Panc1 (cell line): Measurements from ENCODE around the gene SHANK2. TPM values are rescaled to one million over a fixed set of nuclear protein-coding genes. Genes with fewer than 3 reads are reported as not detected.

Source experiments
- ATAC-seq: fragments of 200-7000 bp; cut with Tn5 transposase; 2 replicates; pipeline ENCODE4 v1.9.1; 2020; ENCODE audit warnings: mild to moderate bottlenecking, moderate library complexity
- BruUV-seq: library from RNA; stranded (reverse); fragments of 400-500 nt; replicated peaks from 2 replicates; lab custom pipeline; 2021; lab: Mats Ljungman, UMichigan
- CTCF ChIA-PET: fragments of 300-600 bp; sonication (Branson Sonifier 250); formaldehyde crosslinking; loops from one replicate; lab custom pipeline; 2022; ENCODE audit warnings: antibody characterized with exemption; lab: Charles Lee
- POLR2A ChIA-PET: fragments of 300-600 bp; sonication (Branson Sonifier 250); formaldehyde crosslinking; loops from one replicate; lab custom pipeline; 2022; ENCODE audit warnings: antibody characterized with exemption; lab: Charles Lee
- DNase-seq: peaks from one replicate; pipeline ENCODE4 v3.0.0-alpha.2; 2010; ENCODE audit warnings: low read depth, low spot score
- H3K27ac ChIP-seq: 2 replicates; pipeline ENCODE4 v1.5.1; 2011; ENCODE audit warnings: mild to moderate bottlenecking, low read length, inconsistent platforms
- H3K27me3 ChIP-seq: fragments of 200-500 bp; sonication (Bioruptor generic); 2 replicates; pipeline ENCODE4 v1.6.0; 2014; ENCODE audit warnings: low read length, inconsistent platforms; ENCODE audit not compliant: control insufficient read depth, insufficient read depth
- H3K36me3 ChIP-seq: fragments of 200-500 bp; sonication (Bioruptor generic); 2 replicates; pipeline ENCODE4 v1.5.1; 2014; ENCODE audit warnings: inconsistent platforms, mild to moderate bottlenecking, low read length, moderate library complexity; ENCODE audit not compliant: control insufficient read depth, insufficient read depth
- H3K4me1 ChIP-seq: 2 replicates; pipeline ENCODE4 v1.5.1; 2011; ENCODE audit warnings: inconsistent platforms, mild to moderate bottlenecking, low read length, moderate library complexity; ENCODE audit not compliant: control insufficient read depth, insufficient read depth
- H3K4me3 ChIP-seq, 2 experiments: 2 replicates each; pipeline ENCODE4 v1.5.1; 2011 to 2012; ENCODE audit warnings: low read depth in 2 of 2, low read length in 2 of 2, mild to moderate bottlenecking in 2 of 2, inconsistent platforms in 1 of 2, moderate library complexity in 1 of 2
- H3K9me3 ChIP-seq: fragments of 200-500 bp; sonication (Bioruptor generic); 2 replicates; pipeline ENCODE4 v1.5.1; 2014; ENCODE audit warnings: low read depth, mild to moderate bottlenecking, inconsistent platforms, low read length, moderate library complexity; ENCODE audit not compliant: control insufficient read depth, insufficient read depth
- CTCF ChIP-seq: fragments of 450-650 bp; IDR thresholded peaks from 2 replicates; pipeline ENCODE4 v1.5.1; 2017; ENCODE audit warnings: mild to moderate bottlenecking
- POLR2AphosphoS5 ChIP-seq: IDR thresholded peaks from 2 replicates; pipeline ENCODE4 v1.6.1; 2012; ENCODE audit warnings: mild to moderate bottlenecking, low read depth, low read length, moderate library complexity
- SIN3A ChIP-seq: IDR thresholded peaks from 2 replicates; pipeline ENCODE4 v1.6.1; 2012; ENCODE audit warnings: low read depth, mild to moderate bottlenecking, low read length, moderate library complexity, borderline replicate concordance; ENCODE audit not compliant: insufficient read depth
- TCF7L2 ChIP-seq: IDR thresholded peaks from 2 replicates; pipeline ENCODE4 v1.6.1; 2011; ENCODE audit warnings: mild to moderate bottlenecking, low read depth, low read length, inconsistent platforms
- in situ Hi-C: cut with HindIII; loops from 2 replicates; pipeline ENCODE4 v1.10.0; 2016; ENCODE audit warnings: low sequenced_read_pairs, low pct_unique_long_range_greater_than_20kb
- intact Hi-C: fragments of 100-400 bp; cut with micrococcal nuclease; formaldehyde crosslinking; loops from one replicate; pipeline ENCODE4 v1.10.0; 2022; ENCODE audit not compliant: unreplicated experiment
- total RNA-seq: library from RNA; stranded (reverse); gene quantifications from one replicate; pipeline ENCODE4 v1.2.1, GENCODE V29; 2021; ENCODE audit not compliant: unreplicated experiment
- TF ChIP-seq, protein P1 (sequence below), 2 experiments: IDR thresholded peaks; 2 replicates each; pipeline ENCODE4 v1.6.1; 2011 to 2012; ENCODE audit warnings: low read depth in 2 of 2, control low read depth in 1 of 2, low read length in 1 of 2, mild to moderate bottlenecking in 1 of 2, moderate library complexity in 1 of 2; ENCODE audit not compliant: insufficient read depth in 1 of 2

Gene SHANK2
- total RNA-seq, 1 experiment from 2014 or later, result 1.7 TPM

DNA sequence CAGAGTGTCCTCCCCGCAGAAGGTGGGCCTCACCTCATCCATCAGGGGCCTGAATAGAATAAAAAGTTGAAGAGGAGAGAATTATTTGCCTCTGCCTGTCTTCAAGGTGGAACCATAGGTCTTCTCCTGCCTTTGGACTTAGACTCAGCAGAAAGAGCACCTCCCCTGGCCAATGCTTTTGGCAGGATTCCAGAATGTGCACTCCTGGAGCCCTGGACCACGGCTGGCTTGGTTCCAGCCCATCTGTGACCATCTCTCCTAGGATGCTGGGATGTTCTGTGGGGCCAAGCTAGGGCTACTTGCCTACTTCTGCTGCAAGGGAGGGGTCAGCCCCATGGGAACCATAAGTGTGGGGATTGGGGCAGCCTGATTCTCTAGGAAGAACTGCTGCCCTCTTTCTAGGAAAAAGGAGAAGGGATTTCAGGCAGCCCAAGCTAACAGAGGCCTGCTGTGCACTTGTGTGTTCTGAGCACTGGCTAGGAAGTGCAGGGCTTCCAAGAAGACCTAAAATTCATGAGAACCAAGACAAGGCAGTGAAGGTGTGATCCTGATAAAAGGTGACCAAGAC is 32.2 kb upstream of the SHANK2 start:
- Histone ChIP-seq H3K27ac (no peak overlapping the region), H3K27me3 (no peaks in the 10 kb centered on the region), H3K4me1 (no peaks in the 10 kb centered on the region), H3K36me3 (no peaks in the 10 kb centered on the region), H3K9me3 (no peaks in the 10 kb centered on the region; the same call in 1 of the 2 replicates), H3K4me3 (no peak overlapping the region)
- POLR2A ChIA-PET, result no interaction called here
- ATAC-seq, result no peak
- no TSS peak for BruUV-seq
- in situ Hi-C loops, result no loop called here
- TF ChIP-seq POLR2AphosphoS5, result no peak
- TF ChIP-seq CTCF, result no peak
- no peak for TF ChIP-seq SIN3A
- TF ChIP-seq TCF7L2, result no peak
- TF ChIP-seq, protein P1, sequence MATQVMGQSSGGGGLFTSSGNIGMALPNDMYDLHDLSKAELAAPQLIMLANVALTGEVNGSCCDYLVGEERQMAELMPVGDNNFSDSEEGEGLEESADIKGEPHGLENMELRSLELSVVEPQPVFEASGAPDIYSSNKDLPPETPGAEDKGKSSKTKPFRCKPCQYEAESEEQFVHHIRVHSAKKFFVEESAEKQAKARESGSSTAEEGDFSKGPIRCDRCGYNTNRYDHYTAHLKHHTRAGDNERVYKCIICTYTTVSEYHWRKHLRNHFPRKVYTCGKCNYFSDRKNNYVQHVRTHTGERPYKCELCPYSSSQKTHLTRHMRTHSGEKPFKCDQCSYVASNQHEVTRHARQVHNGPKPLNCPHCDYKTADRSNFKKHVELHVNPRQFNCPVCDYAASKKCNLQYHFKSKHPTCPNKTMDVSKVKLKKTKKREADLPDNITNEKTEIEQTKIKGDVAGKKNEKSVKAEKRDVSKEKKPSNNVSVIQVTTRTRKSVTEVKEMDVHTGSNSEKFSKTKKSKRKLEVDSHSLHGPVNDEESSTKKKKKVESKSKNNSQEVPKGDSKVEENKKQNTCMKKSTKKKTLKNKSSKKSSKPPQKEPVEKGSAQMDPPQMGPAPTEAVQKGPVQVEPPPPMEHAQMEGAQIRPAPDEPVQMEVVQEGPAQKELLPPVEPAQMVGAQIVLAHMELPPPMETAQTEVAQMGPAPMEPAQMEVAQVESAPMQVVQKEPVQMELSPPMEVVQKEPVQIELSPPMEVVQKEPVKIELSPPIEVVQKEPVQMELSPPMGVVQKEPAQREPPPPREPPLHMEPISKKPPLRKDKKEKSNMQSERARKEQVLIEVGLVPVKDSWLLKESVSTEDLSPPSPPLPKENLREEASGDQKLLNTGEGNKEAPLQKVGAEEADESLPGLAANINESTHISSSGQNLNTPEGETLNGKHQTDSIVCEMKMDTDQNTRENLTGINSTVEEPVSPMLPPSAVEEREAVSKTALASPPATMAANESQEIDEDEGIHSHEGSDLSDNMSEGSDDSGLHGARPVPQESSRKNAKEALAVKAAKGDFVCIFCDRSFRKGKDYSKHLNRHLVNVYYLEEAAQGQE (IDR thresholded peaks at IDR 0.05; ENCODE audit: insufficient read depth in 1 of 2, low read depth in 2 of 2, low read length in 1 of 2), result no peak
- no peak for DNase-seq
- intact Hi-C loops, result no loop called here
- CTCF ChIA-PET, result no interaction called here

DNA sequence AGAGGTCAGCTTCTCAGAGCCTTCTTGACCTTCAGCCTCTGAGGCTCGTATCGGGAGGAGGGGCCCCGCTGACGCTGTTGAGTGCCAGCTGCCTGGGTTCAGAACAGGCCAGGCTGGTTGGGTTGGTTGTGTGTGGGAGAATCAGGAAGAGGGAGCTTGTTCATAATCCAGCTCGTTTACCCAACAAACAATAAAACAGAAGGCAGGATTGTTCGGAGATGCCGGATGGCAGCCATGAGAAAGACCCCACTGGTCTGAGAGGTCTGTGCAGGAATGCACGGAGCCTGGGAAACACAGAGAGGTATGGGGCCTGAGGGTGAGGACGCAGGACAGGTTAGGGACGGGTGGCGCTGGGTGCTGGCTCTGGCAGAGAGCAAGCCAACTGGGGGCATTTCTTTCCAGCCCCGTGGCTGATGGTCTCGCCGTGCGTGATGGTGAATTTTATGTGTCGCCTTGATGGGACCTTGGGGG is 31.6 kb upstream of the SHANK2 start:
- no peak overlapping the region for H3K27ac ChIP-seq
- intact Hi-C loops, result no loop called here

More for the DNA sequence above, 31.6 kb upstream of the SHANK2 start:
- in situ Hi-C loops, result no loop called here
- no peaks in the 10 kb centered on the region for H3K4me1 ChIP-seq
- DNase-seq (no peak), ATAC-seq (no peak)
- no TSS peak for BruUV-seq
- H3K27me3 ChIP-seq, result no peaks in the 10 kb centered on the region
- H3K9me3 ChIP-seq, result no peaks in the 10 kb centered on the region
- H3K36me3 ChIP-seq, result no peaks in the 10 kb centered on the region
- TF ChIP-seq CTCF (no peak), SIN3A (no peak), TCF7L2 (no peak), POLR2AphosphoS5 (no peak)
- TF ChIP-seq, protein P1 (IDR thresholded peaks at IDR 0.05; ENCODE audit: insufficient read depth in 1 of 2, low read depth in 2 of 2, low read length in 1 of 2), result no peak
- ChIA-PET CTCF (no interaction called here), POLR2A (no interaction called here)
- H3K4me3 ChIP-seq, result no peak overlapping the region
